Epithelial cell of esophagus (primary cell): ENCODE results near the gene DMAC2.

ENCODE experiments used
- DNase-seq: peaks from one replicate; pipeline ENCODE4 v3.0.0; 2010; ENCODE audit warnings: low read depth
- H3K4me3 ChIP-seq: 2 replicates; pipeline ENCODE4 v1.5.1; 2011; ENCODE audit warnings: mild to moderate bottlenecking, low read length, control low read depth
- CTCF ChIP-seq: IDR thresholded peaks from 2 replicates; pipeline ENCODE4 v1.5.1; 2011; ENCODE audit warnings: low read depth, mild to moderate bottlenecking, low read length, control low read depth, inconsistent platforms; ENCODE audit not compliant: insufficient read depth; ENCODE audit errors: missing control alignments

The DMAC2 gene

GRCh38 chr19:41431426-41432386, 8.0 kb downstream of the DMAC2 start:
- TF ChIP-seq CTCF = peak; percentile 41

GRCh38 chr19:41430922-41431321, 8.8 kb downstream of the DMAC2 start:
- TF ChIP-seq CTCF = no peak
- no peak overlapping the region for H3K4me3 ChIP-seq
- DNase-seq = no peak

More at GRCh38 chr19:41431426-41432386, 8.0 kb downstream of the DMAC2 start:
- peak; percentile 46 for DNase-seq
- no peak overlapping the region for H3K4me3 ChIP-seq

GRCh38 chr19:41428481-41428859, 11.2 kb downstream of the DMAC2 start:
- peak overlapping the region; percentile 62 for H3K4me3 ChIP-seq
- no peak for TF ChIP-seq CTCF
- DNase-seq = no peak

- DNase-seq = peak; percentile 24
- no peak for TF ChIP-seq CTCF
- peak overlapping the region; percentile 62 for H3K4me3 ChIP-seq
Observed at GRCh38 chr19:41427647-41428480, 11.8 kb downstream of the DMAC2 start.

GRCh38 chr19:41426952-41427646, 12.6 kb downstream of the DMAC2 start, which contains the start of gene B3GNT8:
Gene B3GNT8, minus strand, starts transcription at chr19:41427374. Its CDS starts 596 bp downstream, at chr19:41426778.
- no peak for TF ChIP-seq CTCF
- DNase-seq = peak; percentile 92

GRCh38 chr19:41426116-41426841, 13.4 kb downstream of the DMAC2 start:
- TF ChIP-seq CTCF = no peak
- DNase-seq = no peak
- peak overlapping the region; percentile 62 for H3K4me3 ChIP-seq

More at GRCh38 chr19:41426952-41427646, 12.6 kb downstream of the DMAC2 start, which contains the start of gene B3GNT8:
- H3K4me3 ChIP-seq = peak within 1 kb of the TSS; percentile 62
